Fibroblast of skin of left quadriceps (primary cell): Measurements from ENCODE around the gene PCYT2.

Experiments
- DNase-seq, 2 experiments: peaks; one replicate each; pipeline ENCODE4 v3.0.0-alpha.2; 2013; ENCODE audit warnings: low read depth in 2 of 2

The PCYT2 gene

DNA sequence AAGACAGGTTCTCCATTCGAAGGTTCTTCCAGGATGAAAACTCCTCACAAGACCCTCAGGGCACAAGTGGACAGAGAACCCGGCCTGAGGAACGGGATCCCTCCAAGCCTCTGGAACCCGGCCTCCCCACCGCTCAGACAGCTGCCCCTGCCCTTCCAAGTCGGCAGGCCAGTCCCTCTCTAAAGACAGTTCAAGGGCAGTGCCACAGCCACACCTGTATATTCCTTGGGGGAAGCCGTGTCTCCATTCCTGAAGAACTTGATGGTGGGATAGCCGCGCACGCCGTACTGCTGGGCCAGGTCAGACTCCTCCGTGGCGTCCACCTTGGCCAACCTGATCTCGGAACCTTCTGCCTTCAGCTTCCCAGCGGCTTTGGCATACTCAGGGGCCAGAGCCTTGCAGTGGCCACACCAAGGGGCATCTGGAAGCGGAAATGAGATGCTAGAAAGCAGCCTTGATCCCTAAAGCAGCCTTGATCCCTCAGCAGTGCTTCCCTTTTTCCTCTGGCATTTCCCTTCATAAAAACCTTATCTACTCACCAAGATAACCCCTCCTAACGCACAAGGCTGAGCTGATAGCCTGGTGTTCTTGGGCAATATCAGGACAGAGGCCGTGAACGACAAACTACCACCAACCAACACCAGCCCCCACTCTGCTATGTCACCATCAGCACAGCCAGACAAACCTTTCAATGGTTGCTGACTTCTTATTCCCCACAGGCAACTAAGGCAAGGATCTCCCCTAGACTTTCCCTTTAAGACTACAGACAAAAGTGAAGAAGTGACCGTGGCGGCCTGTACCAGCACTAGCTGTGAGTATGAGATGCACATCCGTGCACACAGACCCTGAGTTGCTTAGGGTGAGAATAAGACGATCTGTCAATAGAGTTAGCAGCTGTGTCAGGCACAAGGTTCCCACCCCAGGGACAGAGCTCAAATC, 52.0 kb downstream of the PCYT2 start:
- no peak for DNase-seq

DNA sequence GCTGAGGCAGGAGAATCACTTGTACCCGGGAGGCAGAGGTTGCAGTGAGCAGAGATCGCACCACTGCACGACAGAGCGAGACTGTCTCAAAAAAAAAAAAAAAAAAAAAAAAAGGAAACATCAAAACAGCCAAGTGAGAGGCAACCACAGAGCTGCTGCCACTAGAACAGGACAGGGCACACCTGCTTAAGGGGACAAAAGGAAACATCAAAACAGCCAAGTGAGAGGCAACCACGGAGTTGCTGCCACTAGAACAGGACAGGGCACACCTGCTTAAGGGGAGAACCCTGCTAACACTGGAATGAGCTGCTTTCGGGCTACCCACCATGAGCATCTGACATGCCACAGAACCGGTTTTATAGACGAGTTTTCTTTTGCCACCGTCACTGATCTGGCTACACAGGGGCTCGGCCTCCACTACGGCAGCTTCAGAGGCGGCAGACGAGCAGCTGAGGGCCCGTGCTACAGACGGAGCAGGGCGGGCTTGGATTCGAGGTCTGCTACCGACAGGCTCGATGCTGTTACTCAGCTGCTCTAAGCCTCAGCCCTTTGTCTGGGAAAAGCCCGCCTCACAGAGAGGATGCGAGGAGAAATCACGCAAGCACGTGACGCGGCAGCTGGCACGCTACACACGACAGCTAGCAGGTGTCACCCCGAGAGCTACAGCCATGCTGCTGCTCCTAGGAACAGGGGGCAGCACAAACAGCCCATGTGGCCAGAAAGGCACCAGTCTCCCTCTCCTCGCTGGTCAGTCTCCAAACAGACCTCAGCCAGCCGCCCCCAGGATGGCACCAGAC, 52.8 kb downstream of the PCYT2 start:
- DNase-seq = no peak

DNA sequence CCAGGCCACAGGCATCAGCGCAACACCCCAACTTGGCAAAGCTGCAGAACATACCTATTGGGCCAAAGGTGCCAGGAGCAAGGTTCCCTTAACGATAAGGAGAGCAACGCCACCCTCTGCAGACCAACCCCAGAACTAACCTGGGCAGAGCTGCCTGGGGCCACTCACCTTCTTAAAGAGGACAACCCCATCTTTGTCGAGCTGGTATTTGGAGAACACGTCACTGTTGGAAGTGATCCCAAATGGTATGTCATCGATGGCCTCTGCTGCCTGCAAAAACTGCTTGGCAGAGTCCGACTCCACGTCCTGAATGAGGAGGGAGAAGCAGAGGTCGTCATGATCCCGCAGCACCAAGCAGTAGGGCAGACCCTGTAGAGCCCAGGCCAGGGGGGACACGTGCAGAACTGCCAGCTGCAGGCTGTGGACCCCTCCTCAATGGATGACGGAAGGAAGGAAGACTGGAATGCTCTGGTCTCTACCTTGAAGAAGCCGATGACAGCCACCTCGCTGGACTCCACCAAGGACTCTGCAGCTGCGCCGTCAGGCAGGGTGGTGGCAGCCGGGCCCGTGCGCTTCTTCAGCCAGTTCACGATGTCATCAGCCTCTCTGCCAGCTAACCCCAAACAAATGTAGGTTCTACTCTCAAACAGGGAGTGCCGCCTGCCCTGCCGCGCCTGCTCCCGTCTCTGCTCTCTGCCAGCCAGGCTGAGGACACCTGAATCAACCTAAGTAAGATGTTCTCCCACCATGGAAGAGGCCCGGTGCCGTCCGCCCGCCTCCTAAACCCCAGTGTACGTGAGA, 56.0 kb downstream of the PCYT2 start:
- no peak for DNase-seq

DNA sequence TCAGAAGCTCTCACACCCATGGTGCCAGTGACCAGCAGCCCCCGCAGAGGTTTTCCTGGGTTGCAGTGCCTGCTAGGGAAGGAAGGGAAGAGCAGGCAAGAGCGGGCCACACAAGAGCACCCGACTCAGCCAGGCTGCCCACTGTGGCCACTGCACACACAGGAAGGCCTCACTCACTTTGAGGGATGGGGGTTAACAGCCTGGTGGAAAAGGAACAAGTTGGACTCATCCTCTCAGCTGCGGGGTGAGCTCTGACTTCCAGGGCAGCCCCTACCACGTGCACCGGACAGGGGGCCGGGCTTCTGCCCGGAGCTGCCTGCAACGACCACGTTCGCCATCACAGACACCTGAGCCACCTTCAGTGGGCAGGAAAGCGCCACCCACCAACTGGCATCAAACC, 59.0 kb downstream of the PCYT2 start:
- no peak for DNase-seq

DNA sequence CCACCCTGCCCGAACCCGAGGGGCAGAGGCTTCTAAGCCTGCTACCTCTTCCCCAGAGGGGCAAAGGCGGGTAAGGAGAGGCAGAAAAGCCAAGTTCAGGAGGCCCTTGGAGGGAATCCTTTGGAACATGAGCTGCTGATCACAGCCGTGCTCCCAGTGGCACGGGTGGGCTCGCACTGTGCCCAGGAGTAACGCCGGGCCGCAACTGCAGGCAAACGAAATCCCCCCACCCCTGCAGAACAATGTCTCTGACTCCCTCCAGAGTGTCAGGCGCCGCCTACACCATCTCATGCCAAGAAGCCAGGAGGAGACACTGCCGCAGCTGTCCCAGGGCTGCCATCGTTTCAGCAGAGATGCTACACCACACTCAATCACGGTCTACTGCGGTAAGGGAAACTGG, 59.8 kb downstream of the PCYT2 start:
- no peak for DNase-seq
